Stimulated activated CD8-positive, alpha-beta memory T cell treated with anti-CD3 and anti-CD28 coated beads, Interleukin-4, amount 100 ng/mL, for 48 hours (primary cell): ENCODE measurements around the gene HAUS2.

ENCODE experiments used
- DNase-seq: peaks from one replicate; pipeline ENCODE4 v3.0.0-alpha.2; 2020

Gene HAUS2

GRCh38 chr15:42611532-42611931, 62.9 kb downstream of the HAUS2 start:
- no peak for DNase-seq

- DNase-seq: no peak
Measured at GRCh38 chr15:42612367-42612912, 63.8 kb downstream of the HAUS2 start.

GRCh38 chr15:42616107-42616506, 67.5 kb downstream of the HAUS2 start:
- no peak for DNase-seq
